ENCODE measurements around the gene CFAP221. TPM values are rescaled to one million over a fixed set of nuclear protein-coding genes. Genes with fewer than 3 reads are reported as not detected.

CFAP221 gene
- total and polyA plus RNA-seq, 2 donors (not counting 3 experiments of a cell fraction or from before 2014, with no cell fraction given) = 0.06 TPM; not detected in 1

DNA sequence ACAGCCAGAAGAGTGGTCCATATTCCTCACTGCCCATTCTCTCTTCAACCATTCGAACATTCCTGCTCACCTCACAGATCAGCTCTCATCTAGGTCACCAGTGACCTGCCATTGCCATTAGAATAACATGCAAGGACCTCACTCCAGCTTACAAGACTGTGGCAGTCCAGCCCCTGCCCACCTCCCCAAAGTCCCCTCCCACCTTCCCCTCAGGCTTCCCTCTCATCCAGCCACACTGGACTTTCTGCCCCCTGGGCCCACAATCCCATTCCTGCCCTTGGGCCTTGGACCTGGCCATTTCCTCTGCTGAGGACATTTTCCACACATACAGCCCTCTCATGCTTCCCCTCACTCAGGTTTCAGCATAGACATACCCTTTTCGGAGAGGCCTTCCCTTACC lies 129.5 kb downstream of the CFAP221 start:
- Histone ChIP-seq H3K79me2 (ENCODE audit: control insufficient read depth, insufficient read depth, low read length) (no peaks in the 10 kb centered on the region), H3K4me2 (ENCODE audit: insufficient read depth, low read length) (no peak overlapping the region), H3K9ac (replicated peaks; ENCODE audit: extremely low read depth, insufficient read depth, low read length) (no peak overlapping the region), H3K4me1 (ENCODE audit: control insufficient read depth, extremely low read depth, insufficient read depth, low read length) (peaks cover 2% of the 10 kb centered on the region), H4K20me1 (replicated peaks; ENCODE audit: control insufficient read depth, extremely low read depth, insufficient read depth, low read length) (no peaks in the 10 kb centered on the region), H3K36me3 (ENCODE audit: control insufficient read depth in 2 of 2, extremely low read depth in 1 of 2, insufficient read depth in 2 of 2, low read length in 2 of 2) (no peaks in the 10 kb centered on the region), H3K27ac (ENCODE audit: insufficient read depth, low read depth, low read length) (no peak overlapping the region), H3K27me3 (ENCODE audit: control insufficient read depth in 2 of 2, insufficient read depth in 2 of 2, low read length in 2 of 2) (peaks cover 4 to 7% of the 10 kb centered on the region in 2 experiments), H3K4me3 (replicated peaks in 1 of 3; ENCODE audit: insufficient read depth in 1 of 3, low read depth in 1 of 3, low read length in 3 of 3) (no peak overlapping the region), H2AFZ (ENCODE audit: low read depth, low read length) (no peak overlapping the region), H3K9me3 (replicated peaks; ENCODE audit: control insufficient read depth, insufficient read depth, low read length) (no peaks in the 10 kb centered on the region), H3K9me1 (replicated peaks; ENCODE audit: control insufficient read depth, extremely low read depth, insufficient read depth, low read length) (no peaks in the 10 kb centered on the region)
- DNase-seq (ENCODE audit: low read depth, low spot score) = no peak
- ChIA-PET POLR2A (no interaction called here), CTCF (no interaction called here)
- dilution Hi-C loops (cut with MboI; ENCODE audit: extremely low pct_ligation_motif_present, low sequenced_read_pairs) (no loop called here), intact Hi-C loops (cut with micrococcal nuclease) (no loop called here)
- no TSS peak for BruUV-seq (replicated peaks)
- FAIRE-seq = no peak
- no peak for TF ChIP-seq MYC (IDR thresholded peaks at IDR 0.05; ENCODE audit: low read depth, low read length)
- no peak for TF ChIP-seq JUN (IDR thresholded peaks at IDR 0.05; ENCODE audit: borderline replicate concordance, insufficient read depth, insufficient read length, low read depth)
- TF ChIP-seq, protein P1, sequence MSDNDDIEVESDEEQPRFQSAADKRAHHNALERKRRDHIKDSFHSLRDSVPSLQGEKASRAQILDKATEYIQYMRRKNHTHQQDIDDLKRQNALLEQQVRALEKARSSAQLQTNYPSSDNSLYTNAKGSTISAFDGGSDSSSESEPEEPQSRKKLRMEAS (IDR thresholded peaks at IDR 0.05; ENCODE audit: insufficient read depth, insufficient read length) = no peak
- TF ChIP-seq POLR2A (IDR thresholded peaks at IDR 0.05; ENCODE audit: low read depth, low read length) = no peak
- TF ChIP-seq FOS (IDR thresholded peaks at IDR 0.05; ENCODE audit: borderline replicate concordance, insufficient read depth, low read length) = no peak
- TF ChIP-seq EZH2 (IDR thresholded peaks at IDR 0.05; ENCODE audit: borderline replicate concordance, low read depth, low read length, severe bottlenecking) = no peak
- TF ChIP-seq POLR2AphosphoS5 (IDR thresholded peaks at IDR 0.05; ENCODE audit: insufficient read depth, low read depth, low read length) = no peak
- no peak for TF ChIP-seq GATA2 (IDR thresholded peaks at IDR 0.05; ENCODE audit: insufficient read depth, insufficient read length, low read depth, low read length)
- TF ChIP-seq, protein P2, sequence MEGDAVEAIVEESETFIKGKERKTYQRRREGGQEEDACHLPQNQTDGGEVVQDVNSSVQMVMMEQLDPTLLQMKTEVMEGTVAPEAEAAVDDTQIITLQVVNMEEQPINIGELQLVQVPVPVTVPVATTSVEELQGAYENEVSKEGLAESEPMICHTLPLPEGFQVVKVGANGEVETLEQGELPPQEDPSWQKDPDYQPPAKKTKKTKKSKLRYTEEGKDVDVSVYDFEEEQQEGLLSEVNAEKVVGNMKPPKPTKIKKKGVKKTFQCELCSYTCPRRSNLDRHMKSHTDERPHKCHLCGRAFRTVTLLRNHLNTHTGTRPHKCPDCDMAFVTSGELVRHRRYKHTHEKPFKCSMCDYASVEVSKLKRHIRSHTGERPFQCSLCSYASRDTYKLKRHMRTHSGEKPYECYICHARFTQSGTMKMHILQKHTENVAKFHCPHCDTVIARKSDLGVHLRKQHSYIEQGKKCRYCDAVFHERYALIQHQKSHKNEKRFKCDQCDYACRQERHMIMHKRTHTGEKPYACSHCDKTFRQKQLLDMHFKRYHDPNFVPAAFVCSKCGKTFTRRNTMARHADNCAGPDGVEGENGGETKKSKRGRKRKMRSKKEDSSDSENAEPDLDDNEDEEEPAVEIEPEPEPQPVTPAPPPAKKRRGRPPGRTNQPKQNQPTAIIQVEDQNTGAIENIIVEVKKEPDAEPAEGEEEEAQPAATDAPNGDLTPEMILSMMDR (IDR thresholded peaks at IDR 0.05; ENCODE audit: extremely low read depth in 1 of 2, insufficient read depth in 1 of 2, low read depth in 1 of 2, low read length in 2 of 2) = no peak

All from endothelial cell of umbilical vein (primary cell).